OCI-LY7 (cell line): ENCODE data around the gene RPL37.
"Not testable (repeated sequence)": the region's sequence is repeated elsewhere in the genome, so short reads cannot be mapped to it uniquely, and the experiment has no call there.

Experiments
- EZH2phosphoT487 ChIP-seq: fragments of 200-600 bp; sonication (generic); IDR thresholded peaks from 2 replicates; pipeline ENCODE4 v1.6.1; 2018; ENCODE audit warnings: low read depth, borderline replicate concordance, mild to moderate bottlenecking, mixed run types, antibody characterized with exemption, low read length, moderate library complexity, mixed read lengths
- TF ChIP-seq, protein P1 (sequence below): fragments of 200-600 bp; sonication (generic); conservative IDR thresholded peaks from 2 replicates; pipeline ENCODE4 v1.5.1; 2014; ENCODE audit warnings: mild to moderate bottlenecking, antibody characterized with exemption, low read length, moderate library complexity, mixed read lengths

DNA sequence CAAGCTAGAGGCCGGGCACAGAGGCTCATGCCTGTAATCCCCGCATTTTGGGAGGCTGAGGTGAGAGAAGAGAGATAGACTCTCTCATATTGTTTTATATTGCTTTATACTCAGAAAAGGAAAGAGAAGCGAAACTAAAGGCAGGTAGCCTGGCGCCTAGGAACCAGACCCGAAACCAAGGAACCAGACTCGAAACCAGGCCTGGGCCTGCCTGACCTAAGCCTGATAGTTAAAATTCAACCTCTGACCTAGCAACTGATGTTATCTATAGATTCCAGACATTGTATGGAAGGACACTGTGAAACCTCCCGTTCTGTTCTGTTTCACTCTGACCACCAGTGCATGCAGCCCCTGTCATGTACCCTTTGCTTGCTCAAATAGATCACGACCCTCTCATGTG, 37.2 kb upstream of the RPL37 start:
- TF ChIP-seq, protein P1, sequence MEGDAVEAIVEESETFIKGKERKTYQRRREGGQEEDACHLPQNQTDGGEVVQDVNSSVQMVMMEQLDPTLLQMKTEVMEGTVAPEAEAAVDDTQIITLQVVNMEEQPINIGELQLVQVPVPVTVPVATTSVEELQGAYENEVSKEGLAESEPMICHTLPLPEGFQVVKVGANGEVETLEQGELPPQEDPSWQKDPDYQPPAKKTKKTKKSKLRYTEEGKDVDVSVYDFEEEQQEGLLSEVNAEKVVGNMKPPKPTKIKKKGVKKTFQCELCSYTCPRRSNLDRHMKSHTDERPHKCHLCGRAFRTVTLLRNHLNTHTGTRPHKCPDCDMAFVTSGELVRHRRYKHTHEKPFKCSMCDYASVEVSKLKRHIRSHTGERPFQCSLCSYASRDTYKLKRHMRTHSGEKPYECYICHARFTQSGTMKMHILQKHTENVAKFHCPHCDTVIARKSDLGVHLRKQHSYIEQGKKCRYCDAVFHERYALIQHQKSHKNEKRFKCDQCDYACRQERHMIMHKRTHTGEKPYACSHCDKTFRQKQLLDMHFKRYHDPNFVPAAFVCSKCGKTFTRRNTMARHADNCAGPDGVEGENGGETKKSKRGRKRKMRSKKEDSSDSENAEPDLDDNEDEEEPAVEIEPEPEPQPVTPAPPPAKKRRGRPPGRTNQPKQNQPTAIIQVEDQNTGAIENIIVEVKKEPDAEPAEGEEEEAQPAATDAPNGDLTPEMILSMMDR: not testable (repeated sequence)
- TF ChIP-seq EZH2phosphoT487: not testable (repeated sequence)
